Dermis blood vessel endothelial cell (primary cell): ENCODE results near the gene PLIN1. TPM values are rescaled to one million over a fixed set of nuclear protein-coding genes. Genes with fewer than 3 reads are reported as not detected.

ENCODE experiments used
- DNase-seq: peaks from one replicate; pipeline ENCODE4 v3.0.0; 2010
- total RNA-seq: library from RNA; depleted of rRNA; stranded (reverse); fragments of >200 nt; gene quantifications from 2 replicates; pipeline ENCODE4 v1.2.3, GENCODE V29; 2014

PLIN1 gene
- total RNA-seq, 1 donor from 2014 or later, result under 0.01 TPM

DNA sequence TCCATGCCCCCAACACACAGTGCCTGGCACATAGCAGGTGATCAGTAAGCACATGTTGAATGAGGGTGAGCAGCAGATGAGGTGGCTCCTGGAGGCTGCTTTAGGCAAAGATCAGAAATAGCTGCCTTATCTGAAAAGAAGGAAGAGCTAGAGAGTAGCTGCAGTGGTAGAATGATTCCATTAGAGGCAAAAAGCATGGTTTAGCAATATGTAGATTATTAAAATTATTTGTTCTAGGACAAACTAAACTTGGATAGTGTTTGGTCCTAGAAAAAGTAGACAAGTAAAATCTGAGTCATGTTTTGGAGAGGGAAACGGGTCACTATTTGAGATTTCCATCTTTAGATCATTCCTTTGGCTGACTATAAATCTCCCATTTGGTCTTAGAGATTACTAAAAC, 56.0 kb downstream of the PLIN1 start:
- no peak for DNase-seq

DNA sequence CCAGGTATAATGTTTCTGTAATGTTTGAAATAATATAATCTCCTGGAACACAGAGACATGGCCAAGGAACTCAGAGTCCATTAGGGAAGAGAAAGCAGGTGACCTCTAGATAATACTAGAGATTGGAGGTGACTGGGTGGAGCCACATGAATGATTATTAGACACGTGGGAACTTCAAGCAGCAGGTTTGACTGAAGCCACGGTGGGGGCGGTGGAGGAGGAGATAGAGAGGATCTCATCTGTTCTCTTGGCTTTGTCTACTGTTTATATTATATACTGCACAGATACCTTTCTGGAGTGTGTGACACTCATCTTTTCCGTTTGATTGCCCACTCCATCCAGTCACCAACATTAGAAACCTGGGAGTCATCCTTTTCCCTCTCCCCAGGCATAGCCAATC, 57.6 kb downstream of the PLIN1 start:
- DNase-seq, result no peak

DNA sequence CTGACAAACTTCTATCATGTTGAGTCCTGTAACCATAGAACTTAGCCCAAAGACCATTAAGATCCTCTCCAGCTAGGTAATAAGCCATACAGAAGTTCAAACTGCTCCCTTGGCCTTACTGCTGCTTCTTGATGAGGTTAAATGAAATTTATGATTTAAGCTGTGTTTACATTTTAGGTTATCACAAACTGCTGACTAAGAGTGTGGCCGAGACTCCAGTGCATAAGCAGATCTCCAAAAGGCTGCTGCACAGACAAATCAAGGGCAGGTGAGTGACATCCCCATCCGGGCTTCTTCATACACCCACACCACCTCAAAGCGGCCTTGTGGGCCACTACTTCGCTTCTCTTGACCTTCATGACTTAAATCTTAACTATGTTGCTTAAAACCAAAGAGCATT, 62.9 kb downstream of the PLIN1 start:
- no peak for DNase-seq

DNA sequence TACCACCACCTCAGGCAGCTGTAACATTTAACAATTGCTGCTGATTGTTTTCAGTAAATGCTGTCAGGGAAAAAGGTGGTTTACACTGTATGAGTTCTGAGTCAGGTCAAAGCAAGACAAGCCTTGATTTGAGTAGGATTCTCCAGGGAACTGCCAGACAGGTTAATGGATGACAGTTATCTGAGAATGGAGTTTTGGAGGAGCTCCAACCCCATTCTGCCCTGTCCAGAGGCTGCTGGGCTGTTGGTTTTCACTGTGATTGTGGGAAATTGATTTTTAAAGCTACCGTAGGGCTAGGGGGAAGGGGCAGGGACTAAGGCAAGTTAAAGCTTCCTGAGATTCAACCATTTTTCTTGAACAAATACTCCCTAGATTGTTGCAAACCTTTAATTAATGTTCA, 64.0 kb downstream of the PLIN1 start:
- no peak for DNase-seq

Other genes with a start within 250 kb of the PLIN1 start
- not detected in 2 replicates for gene RHCG, start 182.8 kb downstream of the PLIN1 start, total RNA-seq
- 2.2 and 7.0 TPM in 2 replicates for gene TICRR, start 103.9 kb downstream of the PLIN1 start, total RNA-seq
- gene KIF7, start 23.9 kb downstream of the PLIN1 start, total RNA-seq, result 0.85 and 1.2 TPM in 2 replicates
- gene PEX11A, start 11.4 kb upstream of the PLIN1 start, total RNA-seq, result 3.1 and 6.5 TPM in 2 replicates
- gene WDR93, start 11.4 kb upstream of the PLIN1 start, total RNA-seq, result not detected in 2 replicates
- gene MESP1, start 71.9 kb upstream of the PLIN1 start, total RNA-seq, result 0.14 and 0.34 TPM in 2 replicates
- gene MESP2, start 97.0 kb upstream of the PLIN1 start, total RNA-seq, result 0.28 TPM in 1 of 2 replicates, not detected in the other
- gene ANPEP, start 135.5 kb upstream of the PLIN1 start, total RNA-seq, result 4.1 and 6.8 TPM in 2 replicates
- gene AP3S2, start 214.6 kb upstream of the PLIN1 start, total RNA-seq, result 30.1 and 40.2 TPM in 2 replicates
- gene ARPIN, start 233.6 kb upstream of the PLIN1 start, total RNA-seq, result 14.8 and 15.7 TPM in 2 replicates